ENCODE measurements around the gene STARD9. TPM values are rescaled to one million over a fixed set of nuclear protein-coding genes. Genes with fewer than 3 reads are reported as not detected.

The STARD9 gene
- total RNA-seq (2014; rRNA removed; shearing (Covaris generic)) = 1.4 and 2.1 TPM in 2 replicates
- polyA plus RNA-seq (2016; fragmentation: Nextera tagmentation; extraction: Ambion mirVana) = 0.34 and 0.60 TPM in 2 replicates

DNA sequence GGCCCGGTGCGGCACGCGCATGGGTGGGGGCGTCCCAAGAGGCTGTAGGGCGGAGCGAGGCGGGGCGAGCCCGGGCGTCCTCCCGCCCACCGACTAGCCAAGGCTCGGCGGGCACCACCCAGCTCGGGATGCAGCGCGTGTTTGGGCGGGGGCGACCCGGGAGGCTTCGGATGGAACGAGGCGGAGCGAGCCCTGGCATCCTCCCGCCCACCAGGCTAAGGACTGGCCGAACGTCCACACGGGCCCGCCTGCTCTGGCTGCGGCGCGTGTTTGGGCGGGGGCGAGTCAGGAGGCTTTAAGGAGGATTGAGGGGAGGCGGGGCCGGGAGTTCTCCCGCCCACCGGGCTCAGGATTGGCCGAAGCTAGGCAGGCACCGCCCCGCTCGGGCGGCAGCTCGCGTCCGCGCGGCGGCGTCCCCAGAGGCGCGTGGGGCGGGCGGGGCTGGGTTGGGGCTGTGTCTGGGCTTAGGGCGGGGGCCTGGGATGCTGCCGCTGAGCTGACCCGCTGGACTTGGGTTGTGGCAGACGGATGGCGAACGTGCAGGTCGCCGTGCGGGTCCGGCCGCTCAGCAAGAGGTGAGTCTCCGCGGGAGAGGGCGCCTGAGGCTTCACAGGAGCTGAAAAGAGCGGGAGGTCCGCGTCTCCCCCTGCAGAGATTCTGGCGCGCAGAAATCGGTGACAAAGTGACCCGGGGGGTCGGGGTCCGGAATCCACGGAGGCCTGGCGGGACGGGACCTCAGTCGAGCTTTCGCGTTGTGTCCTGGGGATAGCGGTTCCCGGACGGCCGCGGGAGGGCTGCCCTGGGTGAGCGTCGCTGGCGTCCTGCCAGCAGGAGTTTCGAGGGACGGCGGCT is at the start of gene STARD9:
Gene STARD9, plus strand, starts transcription at position 419 of the 852 bp plus-strand sequence. Its CDS starts 110 bp downstream, at position 529.
- peak within 1 kb of the TSS; percentile 73 for H3K4me3 ChIP-seq
- H3K9ac ChIP-seq = peak within 1 kb of the TSS; percentile 73
- TF ChIP-seq EZH2 (IDR thresholded peaks at IDR 0.05; ENCODE audit: insufficient read depth, poor library complexity, severe bottlenecking) (no peak), EZH2phosphoT487 (IDR thresholded peaks at IDR 0.05; ENCODE audit: insufficient read depth, low read depth) (no peak)
- H3K4me1 ChIP-seq (ENCODE audit: insufficient read depth) = peaks cover 16% of the 10 kb centered on the region
- H3K9me3 ChIP-seq (ENCODE audit: low read depth) = no peaks in the 10 kb centered on the region
- H3K9me2 ChIP-seq (ENCODE audit: insufficient read depth) = no peaks in the 10 kb centered on the region
- DNase-seq = peak; percentile 99
- H3K79me2 ChIP-seq (ENCODE audit: insufficient read depth) = no peaks in the 10 kb centered on the region; the same call in 1 of the 2 replicates
- peak within 1 kb of the TSS; percentile 82 for H2AFZ ChIP-seq
- in situ Hi-C loops (cut with MboI) = no loop called here
- H4K20me1 ChIP-seq (ENCODE audit: insufficient read depth) = no peaks in the 10 kb centered on the region
- H3K27me3 ChIP-seq (replicated peaks; ENCODE audit: insufficient read depth) = no peaks in the 10 kb centered on the region
- H3K4me2 ChIP-seq (ENCODE audit: unreplicated experiment) = peak within 1 kb of the TSS; percentile 61
- no peaks in the 10 kb centered on the region for H3K36me3 ChIP-seq (ENCODE audit: low read depth)
- peaks cover 22% of the 10 kb centered on the region for H3F3A ChIP-seq (ENCODE audit: insufficient read depth)
- WGBS, 2 experiments (ENCODE audit: low coverage in 1 of 2, low lambda C conversion rate in 2 of 2, missing lambda C conversion rate in 2 of 2) = 1 to 3% methylated on average over 49 to 74 of the region's 95 CpGs
- 0 out of 2 replicates have a peak within 1 kb of the TSS, but pooled peaks have one; percentile 2 for H3K27ac ChIP-seq

DNA sequence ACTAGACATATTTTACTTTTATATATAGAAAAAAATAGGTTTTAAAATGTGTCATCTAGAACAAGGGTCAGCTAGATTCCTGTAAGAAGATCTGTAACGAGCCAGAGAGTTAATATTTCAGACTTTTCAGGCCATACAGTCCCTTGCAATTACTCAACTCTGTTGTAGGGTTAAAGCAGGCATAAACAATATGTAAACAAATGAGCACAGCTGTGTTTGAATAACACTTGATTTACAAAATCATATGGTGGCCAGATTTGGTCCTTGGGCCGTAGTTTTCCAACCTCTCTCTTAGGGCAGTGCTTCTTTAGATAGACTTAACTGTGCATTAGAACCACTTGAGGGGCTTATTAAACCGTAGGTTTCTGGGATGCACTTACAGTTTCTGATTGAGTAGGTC is 46.4 kb upstream of the STARD9 start:
- Histone ChIP-seq H3K4me3 (no peak overlapping the region), H3F3A (ENCODE audit: insufficient read depth) (no peaks in the 10 kb centered on the region), H3K9me3 (ENCODE audit: low read depth) (no peaks in the 10 kb centered on the region), H3K36me3 (ENCODE audit: low read depth) (peaks cover 46% of the 10 kb centered on the region), H3K27ac (no peak overlapping the region), H2AFZ (no peak overlapping the region), H3K27me3 (replicated peaks; ENCODE audit: insufficient read depth) (no peaks in the 10 kb centered on the region), H3K4me2 (ENCODE audit: unreplicated experiment) (no peak overlapping the region), H3K4me1 (ENCODE audit: insufficient read depth) (no peaks in the 10 kb centered on the region), H3K9me2 (ENCODE audit: insufficient read depth) (no peaks in the 10 kb centered on the region), H4K20me1 (ENCODE audit: insufficient read depth) (no peaks in the 10 kb centered on the region), H3K79me2 (ENCODE audit: insufficient read depth) (no peaks in the 10 kb centered on the region), H3K9ac (no peak overlapping the region)
- TF ChIP-seq EZH2phosphoT487 (IDR thresholded peaks at IDR 0.05; ENCODE audit: insufficient read depth, low read depth) (no peak), EZH2 (IDR thresholded peaks at IDR 0.05; ENCODE audit: insufficient read depth, poor library complexity, severe bottlenecking) (no peak)
- DNase-seq = no peak
- 69 to 70% methylated on average over 3 of the region's 3 CpGs for WGBS, 2 experiments (ENCODE audit: low coverage in 1 of 2, low lambda C conversion rate in 2 of 2, missing lambda C conversion rate in 2 of 2)
- in situ Hi-C loops (cut with MboI) = no loop called here

- Histone ChIP-seq H3K4me3 (no peak overlapping the region), H3K27me3 (replicated peaks; ENCODE audit: insufficient read depth) (no peaks in the 10 kb centered on the region), H3K9ac (no peak overlapping the region), H3K4me1 (ENCODE audit: insufficient read depth) (no peaks in the 10 kb centered on the region), H2AFZ (no peak overlapping the region), H3F3A (ENCODE audit: insufficient read depth) (0 out of 2 replicates have a peak, but pooled peaks cover 14% of the 10 kb centered on the region), H3K79me2 (ENCODE audit: insufficient read depth) (no peaks in the 10 kb centered on the region), H3K9me3 (ENCODE audit: low read depth) (no peaks in the 10 kb centered on the region), H3K4me2 (ENCODE audit: unreplicated experiment) (no peak overlapping the region), H4K20me1 (ENCODE audit: insufficient read depth) (no peaks in the 10 kb centered on the region), H3K9me2 (ENCODE audit: insufficient read depth) (no peaks in the 10 kb centered on the region), H3K27ac (no peak overlapping the region), H3K36me3 (ENCODE audit: low read depth) (peaks cover 45% of the 10 kb centered on the region)
- in situ Hi-C loops (cut with MboI) = no loop called here
- no peak for DNase-seq
- TF ChIP-seq EZH2phosphoT487 (IDR thresholded peaks at IDR 0.05; ENCODE audit: insufficient read depth, low read depth) = no peak
- TF ChIP-seq EZH2 (IDR thresholded peaks at IDR 0.05; ENCODE audit: insufficient read depth, poor library complexity, severe bottlenecking) = no peak
- WGBS, 2 experiments (ENCODE audit: low coverage in 1 of 2, low lambda C conversion rate in 2 of 2, missing lambda C conversion rate in 2 of 2) = 40 to 59% methylated on average over 1 of the region's 1 CpG
Observed at GRCh38 chr15:42533246-42533645, 42.2 kb upstream of the STARD9 start.

GRCh38 chr15:42544853-42545629 is 30.4 kb upstream of the STARD9 start:
- H3F3A ChIP-seq (ENCODE audit: insufficient read depth) = peaks cover 11% of the 10 kb centered on the region; the same call in 1 of the 2 replicates
- H4K20me1 ChIP-seq (ENCODE audit: insufficient read depth) = no peaks in the 10 kb centered on the region
- H3K27me3 ChIP-seq (replicated peaks; ENCODE audit: insufficient read depth) = no peaks in the 10 kb centered on the region
- no peak overlapping the region for H2AFZ ChIP-seq
- no peak overlapping the region for H3K27ac ChIP-seq
- in situ Hi-C loops (cut with MboI) = no loop called here
- peaks cover 45% of the 10 kb centered on the region for H3K79me2 ChIP-seq (ENCODE audit: insufficient read depth)
- H3K4me2 ChIP-seq (ENCODE audit: unreplicated experiment) = no peak overlapping the region
- H3K9me3 ChIP-seq (ENCODE audit: low read depth) = no peaks in the 10 kb centered on the region
- H3K36me3 ChIP-seq (ENCODE audit: low read depth) = peaks cover 25% of the 10 kb centered on the region
- no peak overlapping the region for H3K9ac ChIP-seq
- no peak for TF ChIP-seq EZH2 (IDR thresholded peaks at IDR 0.05; ENCODE audit: insufficient read depth, poor library complexity, severe bottlenecking)
- no peak for TF ChIP-seq EZH2phosphoT487 (IDR thresholded peaks at IDR 0.05; ENCODE audit: insufficient read depth, low read depth)
- no peak overlapping the region for H3K4me3 ChIP-seq
- no peaks in the 10 kb centered on the region for H3K9me2 ChIP-seq (ENCODE audit: insufficient read depth)
- no peak for DNase-seq
- 89 to 93% methylated on average over 4 of the region's 4 CpGs for WGBS, 2 experiments (ENCODE audit: low coverage in 1 of 2, low lambda C conversion rate in 2 of 2, missing lambda C conversion rate in 2 of 2)
- H3K4me1 ChIP-seq (ENCODE audit: insufficient read depth) = peaks cover 24% of the 10 kb centered on the region

Measured in GM23248 (cell line).